Measurements from ENCODE around the gene PPTC7.
"Not testable (repeated sequence)": the region's sequence is repeated elsewhere in the genome, so short reads cannot be mapped to it uniquely, and the experiment has no call there.

Gene PPTC7

GRCh38 chr12:110560048-110560447, 23.1 kb downstream of the PPTC7 start:
- no peak for DNase-seq

GRCh38 chr12:110558945-110559344, 24.2 kb downstream of the PPTC7 start:
- not testable (repeated sequence) for DNase-seq

GRCh38 chr12:110557300-110557699, 25.8 kb downstream of the PPTC7 start:
- no peak for DNase-seq

GRCh38 chr12:110556705-110557104, 26.4 kb downstream of the PPTC7 start:
- DNase-seq, result no peak

- DNase-seq, result no peak
Measured at GRCh38 chr12:110555577-110556406, 27.3 kb downstream of the PPTC7 start.

GRCh38 chr12:110554184-110554583, 28.9 kb downstream of the PPTC7 start:
- DNase-seq, result no peak

- DNase-seq, result no peak
Measured at GRCh38 chr12:110550981-110551380, 32.1 kb downstream of the PPTC7 start.

- no peak for DNase-seq
Measured at GRCh38 chr12:110549716-110550115, 33.4 kb downstream of the PPTC7 start.

- no peak for DNase-seq
Measured at GRCh38 chr12:110548678-110549077, 34.4 kb downstream of the PPTC7 start.

- no peak for DNase-seq
Measured at GRCh38 chr12:110547090-110547489, 36.0 kb downstream of the PPTC7 start.

GRCh38 chr12:110546339-110546738, 36.8 kb downstream of the PPTC7 start:
- DNase-seq, result no peak

GRCh38 chr12:110545812-110546211, 37.3 kb downstream of the PPTC7 start:
- no peak for DNase-seq

- DNase-seq, result not testable (repeated sequence)
Measured at GRCh38 chr12:110545259-110545658, 37.9 kb downstream of the PPTC7 start.

- DNase-seq, result no peak
Measured at GRCh38 chr12:110543965-110544364, 39.2 kb downstream of the PPTC7 start.

- DNase-seq, result no peak
Measured at GRCh38 chr12:110543252-110543959, 39.7 kb downstream of the PPTC7 start.

GRCh38 chr12:110540048-110540447, 43.1 kb downstream of the PPTC7 start:
- DNase-seq, result no peak

- DNase-seq, result no peak
Measured at GRCh38 chr12:110538869-110539622, 44.1 kb downstream of the PPTC7 start.

- no peak for DNase-seq
Measured at GRCh38 chr12:110537605-110538409, 45.3 kb downstream of the PPTC7 start.

GRCh38 chr12:110536834-110537604, 46.1 kb downstream of the PPTC7 start:
- DNase-seq, result no peak

GRCh38 chr12:110534811-110535210, 48.3 kb downstream of the PPTC7 start:
- no peak for DNase-seq

- no peak for DNase-seq
Measured at GRCh38 chr12:110533607-110534006, 49.5 kb downstream of the PPTC7 start.

- DNase-seq, result no peak
Measured at GRCh38 chr12:110532644-110533043, 50.5 kb downstream of the PPTC7 start.

Data from OCI-M1 (cell line).